SK-N-SH (cell line): ENCODE data around the gene UBALD1. TPM values are rescaled to one million over a fixed set of nuclear protein-coding genes. Genes with fewer than 3 reads are reported as not detected.

Experiments used
- CTCF ChIA-PET: fragments of 300-600, 350-600 bp; formaldehyde crosslinking; extraction: SDS; loops from one replicate; lab custom pipeline; 2021; lab: Yijun Ruan, JAX
- POLR2A ChIA-PET: fragments of 350-600 bp; sonication (Branson Sonifier 250); formaldehyde crosslinking; extraction: SDS; loops from one replicate; lab custom pipeline; 2020; ENCODE audit warnings: antibody characterized with exemption, inconsistent platforms; lab: Yijun Ruan, JAX
- DNase-seq: peaks from one replicate; pipeline ENCODE4 v3.0.0; 2012
- H2AFZ ChIP-seq: fragments of 200-600 bp; sonication (generic); 2 replicates; pipeline ENCODE4 v1.8.1; 2016; ENCODE audit warnings: antibody characterized with exemption, mild to moderate bottlenecking, low read depth
- H3F3A ChIP-seq: fragments of 200-600 bp; sonication (generic); replicated peaks from 2 replicates; pipeline ENCODE3; 2016; ENCODE audit warnings: antibody characterized with exemption, mild to moderate bottlenecking; ENCODE audit not compliant: insufficient read depth
- H3K27ac ChIP-seq, 2 experiments: fragments of 200-500 bp in 1 of 2; fragments of 200-600 bp in 1 of 2; sonication (Bioruptor generic) in 1 of 2; sonication (generic), shearing (Covaris generic) in 1 of 2; 2 replicates each; pipeline versions ENCODE4 v1.5.1 to v1.6.1; 2014 to 2016; ENCODE audit warnings: low read depth in 2 of 2, inconsistent platforms in 1 of 2, low read length in 1 of 2, mild to moderate bottlenecking in 1 of 2, mixed read lengths in 1 of 2
- H3K27me3 ChIP-seq: fragments of 200-600 bp; sonication (generic), shearing (Covaris generic); 2 replicates; pipeline ENCODE4 v1.6.1; 2016; ENCODE audit warnings: mixed run types; ENCODE audit not compliant: insufficient read depth
- H3K36me3 ChIP-seq, 2 experiments: fragments of 200-500 bp in 1 of 2; fragments of 200-600 bp in 1 of 2; sonication (Bioruptor generic) in 1 of 2; sonication (generic) in 1 of 2; replicated peaks in 1 of 2; 2 replicates each; pipeline versions ENCODE3 to v1.5.1; 2014 to 2016; ENCODE audit warnings: low read length in 1 of 2, mild to moderate bottlenecking in 1 of 2; ENCODE audit not compliant: insufficient read depth in 2 of 2, control insufficient read depth in 1 of 2
- H3K4me1 ChIP-seq, 2 experiments: fragments of 200-500 bp in 1 of 2; fragments of 200-600 bp in 1 of 2; sonication (Bioruptor generic) in 1 of 2; sonication (generic), shearing (Covaris generic) in 1 of 2; 2 replicates each; pipeline versions ENCODE4 v1.5.1 to v1.6.1; 2014 to 2016; ENCODE audit warnings: low read depth in 1 of 2, low read length in 1 of 2, mixed run types in 1 of 2; ENCODE audit not compliant: insufficient read depth in 2 of 2, control insufficient read depth in 1 of 2
- H3K4me2 ChIP-seq: fragments of 200-600 bp; sonication (generic), shearing (Covaris generic); 2 replicates; pipeline ENCODE4 v1.6.1; 2017; ENCODE audit warnings: mixed run types
- H3K4me3 ChIP-seq, 2 experiments: fragments of 200-500 bp in 1 of 2; fragments of 200-600 bp in 1 of 2; sonication (Bioruptor generic) in 1 of 2; sonication (generic), shearing (Covaris generic) in 1 of 2; 2 replicates each; pipeline versions ENCODE4 v1.5.1 to v1.8.1; 2014 to 2016; ENCODE audit warnings: low read depth in 2 of 2, inconsistent platforms in 1 of 2, low read length in 1 of 2, mild to moderate bottlenecking in 1 of 2, mixed read lengths in 1 of 2, moderate library complexity in 1 of 2
- H3K79me2 ChIP-seq: fragments of 200-600 bp; sonication (generic); 2 replicates; pipeline ENCODE4 v1.8.1; 2017; ENCODE audit warnings: mild to moderate bottlenecking; ENCODE audit not compliant: insufficient read depth
- H3K9ac ChIP-seq: fragments of 200-600 bp; sonication (generic); 2 replicates; pipeline ENCODE4 v1.6.1; 2017; ENCODE audit warnings: mixed run types
- H3K9me2 ChIP-seq: fragments of 200-600 bp; sonication (generic); 2 replicates; pipeline ENCODE4 v1.6.1; 2017; ENCODE audit warnings: mixed run types
- H3K9me3 ChIP-seq: fragments of 200-600 bp; sonication (generic); 2 replicates; pipeline ENCODE4 v1.6.1; 2017; ENCODE audit warnings: mixed run types, mild to moderate bottlenecking, moderate library complexity
- H4K20me1 ChIP-seq: fragments of 200-600 bp; sonication (generic); 2 replicates; pipeline ENCODE4 v1.6.1; 2017; ENCODE audit warnings: mild to moderate bottlenecking, mixed run types; ENCODE audit not compliant: insufficient read depth
- ELF1 ChIP-seq: IDR thresholded peaks from 2 replicates; pipeline ENCODE4 v1.4.0; 2012
- EZH2phosphoT487 ChIP-seq: fragments of 200-600 bp; sonication (generic); IDR thresholded peaks from 2 replicates; pipeline ENCODE4 v1.6.1; 2017; ENCODE audit warnings: low read depth, mixed run types, mild to moderate bottlenecking, antibody characterized with exemption, moderate library complexity, borderline replicate concordance
- FOSL2 ChIP-seq: IDR thresholded peaks from 2 replicates; pipeline ENCODE4 v1.4.0; 2012; ENCODE audit warnings: low read depth, mild to moderate bottlenecking, moderate library complexity, borderline replicate concordance
- FOXJ3 ChIP-seq: sonication (generic); formaldehyde crosslinking; IDR thresholded peaks from 2 replicates; pipeline ENCODE4 v1.5.1; 2020; ENCODE audit warnings: mild to moderate bottlenecking, missing genetic modification reagents
- FOXM1 ChIP-seq: IDR thresholded peaks from 2 replicates; pipeline ENCODE4 v1.4.0; 2012; ENCODE audit warnings: low read depth, mild to moderate bottlenecking
- IRF3 ChIP-seq: fragments of 150-350 bp; IDR thresholded peaks from 2 replicates; pipeline ENCODE4 v1.6.1; 2016; ENCODE audit warnings: mild to moderate bottlenecking, low read depth, low read length
- MEF2A ChIP-seq: IDR thresholded peaks from 2 replicates; pipeline ENCODE4 v1.4.0; 2012; ENCODE audit warnings: low read depth, borderline replicate concordance
- MXI1 ChIP-seq: IDR thresholded peaks from 2 replicates; pipeline ENCODE4 v1.6.1; 2012; ENCODE audit warnings: mild to moderate bottlenecking, low read depth, low read length, improper control_type of control experiment
- NFIC ChIP-seq: IDR thresholded peaks from 2 replicates; pipeline ENCODE4 v1.4.0; 2012; ENCODE audit warnings: borderline replicate concordance
- NRF1 ChIP-seq: IDR thresholded peaks from 2 replicates; pipeline ENCODE4 v1.6.1; 2012; ENCODE audit warnings: low read depth, mild to moderate bottlenecking, low read length
- PBX3 ChIP-seq: IDR thresholded peaks from 2 replicates; pipeline ENCODE4; 2012
- RAD21 ChIP-seq: IDR thresholded peaks from 2 replicates; pipeline ENCODE4 v1.6.1; 2012; ENCODE audit warnings: mild to moderate bottlenecking, low read length
- REST ChIP-seq: IDR thresholded peaks from 2 replicates; pipeline ENCODE4 v1.6.1; 2012; ENCODE audit warnings: mild to moderate bottlenecking, low read depth, low read length, moderate library complexity
- RFX5 ChIP-seq: IDR thresholded peaks from 2 replicates; pipeline ENCODE4 v1.6.1; 2012; ENCODE audit warnings: mild to moderate bottlenecking, improper control_type of control experiment, low read length
- RXRA ChIP-seq: IDR thresholded peaks from 2 replicates; pipeline ENCODE4 v1.4.0; 2012; ENCODE audit warnings: low read depth, mild to moderate bottlenecking, borderline replicate concordance
- SMC3 ChIP-seq: IDR thresholded peaks from 2 replicates; pipeline ENCODE4 v1.6.1; 2012; ENCODE audit warnings: low read depth, low read length, improper control_type of control experiment
- TAF1 ChIP-seq: IDR thresholded peaks from 2 replicates; pipeline ENCODE4 v1.6.1; 2012; ENCODE audit warnings: low read depth, mild to moderate bottlenecking, low read length, moderate library complexity, borderline replicate concordance
- TEAD4 ChIP-seq: IDR thresholded peaks from 2 replicates; pipeline ENCODE4 v1.4.0; 2012; ENCODE audit warnings: mild to moderate bottlenecking, borderline replicate concordance; ENCODE audit not compliant: insufficient read depth
- USF1 ChIP-seq: IDR thresholded peaks from 2 replicates; pipeline ENCODE4 v1.4.0; 2012; ENCODE audit warnings: low read depth, borderline replicate concordance
- WGBS: methylation state at CpG from one replicate; pipeline ENCODE4 v1.1.6; 2017; ENCODE audit warnings: low lambda C conversion rate; 5-methylcytosine and 5-hydroxymethylcytosine counted together
- polyA plus RNA-seq, 3 experiments: library from polyadenylated mRNA; depleted of rRNA; stranded (reverse); fragments of >200 nt; gene quantifications; 2 replicates each; pipeline ENCODE4 v1.2.3, GENCODE V29; 2012

UBALD1 gene
- polyA plus RNA-seq, 1 of the 3 experiments (the other 2 are of a cell fraction): 16.7 TPM

GRCh38 chr16:4646773-4647643 lies 32.3 kb upstream of the UBALD1 start:
- H3F3A ChIP-seq: no peaks in the 10 kb centered on the region
- peaks cover 9% of the 10 kb centered on the region in 2 experiments for H3K36me3 ChIP-seq
- no peak overlapping the region for H3K27ac ChIP-seq
- H3K4me2 ChIP-seq: no peak overlapping the region
- H3K79me2 ChIP-seq: peaks cover 75% of the 10 kb centered on the region
- no peak overlapping the region for H2AFZ ChIP-seq
- no peaks in the 10 kb centered on the region for H3K9me3 ChIP-seq
- WGBS: 93% methylated on average over 7 of the region's 22 CpGs
- no peaks in the 10 kb centered on the region for H3K4me1 ChIP-seq
- peaks cover 63% of the 10 kb centered on the region for H4K20me1 ChIP-seq
- H3K9me2 ChIP-seq: no peaks in the 10 kb centered on the region
- ChIA-PET POLR2A (no interaction called here), CTCF (interaction anchor here (0.6 kb wide), 1 partner anchor 10 kb away, joined by 3 read pairs; no protein-coding TSS in a partner anchor)
- TF ChIP-seq USF1: no peak
- no peak for TF ChIP-seq PBX3
- no peak for TF ChIP-seq TEAD4
- no peak for TF ChIP-seq TAF1
- TF ChIP-seq MXI1: no peak
- TF ChIP-seq MEF2A: no peak
- TF ChIP-seq FOXJ3: no peak
- TF ChIP-seq IRF3: no peak
- TF ChIP-seq NRF1: no peak
- TF ChIP-seq RFX5: no peak
- TF ChIP-seq REST: no peak
- TF ChIP-seq ELF1: no peak
- no peak for TF ChIP-seq NFIC
- TF ChIP-seq FOXM1: no peak
- TF ChIP-seq FOSL2: no peak
- no peak for TF ChIP-seq EZH2phosphoT487
- no peak for TF ChIP-seq RXRA
- no peak for TF ChIP-seq RAD21
- TF ChIP-seq SMC3: no peak
- no peak overlapping the region for H3K9ac ChIP-seq
- no peak overlapping the region for H3K4me3 ChIP-seq
- H3K27me3 ChIP-seq: no peaks in the 10 kb centered on the region
- no peak for DNase-seq
